ENCODE results near the gene CAMSAP3.

DNA sequence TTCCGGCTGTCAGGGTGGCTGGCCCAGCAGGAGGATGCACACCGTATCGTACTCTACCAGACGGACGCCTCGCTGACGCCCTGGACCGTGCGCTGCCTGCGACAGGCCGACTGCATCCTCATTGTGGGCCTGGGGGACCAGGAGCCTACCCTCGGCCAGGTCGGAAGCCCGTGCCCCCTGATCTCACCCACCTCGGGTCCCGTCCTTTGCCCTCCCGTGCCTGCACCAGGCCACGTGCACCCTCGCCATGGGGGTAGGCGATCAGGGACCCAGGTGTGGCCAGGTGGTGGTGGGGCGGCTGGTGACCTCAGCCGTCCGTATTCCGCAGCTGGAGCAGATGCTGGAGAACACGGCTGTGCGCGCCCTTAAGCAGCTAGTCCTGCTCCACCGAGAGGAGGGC is 41.1 kb upstream of the CAMSAP3 start:
- TF ChIP-seq CTCF (IDR thresholded peaks at IDR 0.05) (no peak), POLR2A (IDR thresholded peaks at IDR 0.05) (no peak)

All from heart left ventricle (tissue), 13 donors.